Measurements from ENCODE around the gene COQ5.
A peak's percentile ranks its signal among the peaks of the same experiment; 100 is the strongest.
"Not testable (repeated sequence)": the region's sequence is repeated elsewhere in the genome, so short reads cannot be mapped to it uniquely, and the experiment has no call there.

COQ5 gene

GRCh38 chr12:120528861-120529525, at the start of gene COQ5:
TSS of gene COQ5 (minus strand) at chr12:120529158. CDS start at chr12:120529141, 17 bp downstream.
- peak; percentile 92 for DNase-seq (ENCODE audit: low spot score)

- no peak for DNase-seq (ENCODE audit: low spot score)
Measured at GRCh38 chr12:120574106-120574505, 45.1 kb upstream of the COQ5 start.

- no peak for DNase-seq (ENCODE audit: low spot score)
Measured at GRCh38 chr12:120573560-120573959, 44.6 kb upstream of the COQ5 start.

GRCh38 chr12:120571299-120571698, 42.3 kb upstream of the COQ5 start:
- DNase-seq (ENCODE audit: low spot score): no peak

- no peak for DNase-seq (ENCODE audit: low spot score)
Measured at GRCh38 chr12:120563495-120563894, 34.5 kb upstream of the COQ5 start.

- no peak for DNase-seq (ENCODE audit: low spot score)
Measured at GRCh38 chr12:120562906-120563305, 33.9 kb upstream of the COQ5 start.

- no peak for DNase-seq (ENCODE audit: low spot score)
Measured at GRCh38 chr12:120557589-120557988, 28.6 kb upstream of the COQ5 start.

GRCh38 chr12:120554678-120555077, 25.7 kb upstream of the COQ5 start:
- no peak for DNase-seq (ENCODE audit: low spot score)

- no peak for DNase-seq (ENCODE audit: low spot score)
Measured at GRCh38 chr12:120546050-120546386, 17.1 kb upstream of the COQ5 start.

GRCh38 chr12:120544691-120545090, 15.7 kb upstream of the COQ5 start:
- no peak for DNase-seq (ENCODE audit: low spot score)

- no peak for DNase-seq (ENCODE audit: low spot score)
Measured at GRCh38 chr12:120542166-120542565, 13.2 kb upstream of the COQ5 start.

GRCh38 chr12:120540445-120540844, 11.5 kb upstream of the COQ5 start:
- DNase-seq (ENCODE audit: low spot score): peak; percentile 44

GRCh38 chr12:120539303-120539702, 10.3 kb upstream of the COQ5 start:
- no peak for DNase-seq (ENCODE audit: low spot score)

- peak; percentile 40 for DNase-seq (ENCODE audit: low spot score)
Measured at GRCh38 chr12:120538281-120539156, 9.6 kb upstream of the COQ5 start.

GRCh38 chr12:120537856-120538220, 8.9 kb upstream of the COQ5 start:
- DNase-seq (ENCODE audit: low spot score): no peak

GRCh38 chr12:120536064-120536791, 7.3 kb upstream of the COQ5 start:
- no peak for DNase-seq (ENCODE audit: low spot score)

GRCh38 chr12:120534703-120535655, 6.0 kb upstream of the COQ5 start:
- peak; percentile 69 for DNase-seq (ENCODE audit: low spot score)

- DNase-seq (ENCODE audit: low spot score): peak; percentile 93
Measured at GRCh38 chr12:120534203-120534702, 5.3 kb upstream of the COQ5 start, which contains the start of gene RNF10. TSS of gene RNF10 (plus strand) at chr12:120534356. CDS start at chr12:120534812, 456 bp downstream.

- no peak for DNase-seq (ENCODE audit: low spot score)
Measured at GRCh38 chr12:120532701-120533238, 3.8 kb upstream of the COQ5 start.

GRCh38 chr12:120530418-120530761, 1.4 kb upstream of the COQ5 start:
- DNase-seq (ENCODE audit: low spot score): not testable (repeated sequence)
